Endothelial cell of umbilical vein (primary cell): Measurements from ENCODE around the gene KCNJ15. TPM values are rescaled to one million over a fixed set of nuclear protein-coding genes. Genes with fewer than 3 reads are reported as not detected.

Experiments used
- BruUV-seq: library from RNA; stranded (reverse); fragments of 400-500 nt; replicated peaks from 2 replicates; lab custom pipeline; 2021; lab: Mats Ljungman, UMichigan
- CTCF ChIA-PET: fragments of 300-600, 350-600 bp; sonication (Branson Sonifier 250); formaldehyde crosslinking; loops from one replicate; lab custom pipeline; 2021; ENCODE audit warnings: antibody characterized with exemption, inconsistent platforms; lab: Charles Lee
- POLR2A ChIA-PET: fragments of 300-600, 350-600 bp; sonication (Branson Sonifier 250); formaldehyde crosslinking; loops from one replicate; lab custom pipeline; 2021; ENCODE audit warnings: antibody characterized with exemption, inconsistent platforms; lab: Charles Lee
- DNase-seq: peaks from one replicate; pipeline ENCODE4 v3.0.0-alpha.2; 2011; ENCODE audit warnings: low read depth, low spot score
- FAIRE-seq: peaks from 2 replicates; lab custom pipeline; 2011; peaks lifted over from hg19 to GRCh38; lab: Jason Lieb, UNC
- H2AFZ ChIP-seq: 2 replicates; pipeline ENCODE4 v1.6.0; 2012; ENCODE audit warnings: low read depth, low read length, control low read depth, inconsistent platforms
- H3K27ac ChIP-seq: 2 replicates; pipeline ENCODE4 v1.5.1; 2011; ENCODE audit warnings: low read depth, mild to moderate bottlenecking, control low read depth, low read length, moderate library complexity; ENCODE audit not compliant: insufficient read depth
- H3K27me3 ChIP-seq, 2 experiments: 2 replicates each; pipeline versions ENCODE4 v1.6.0 to v1.6.1; 2011; ENCODE audit warnings: low read length in 2 of 2, mixed read lengths in 1 of 2; ENCODE audit not compliant: control insufficient read depth in 2 of 2, insufficient read depth in 2 of 2
- H3K36me3 ChIP-seq, 2 experiments: 2 replicates in 1 of 2; 3 replicates in 1 of 2; pipeline ENCODE4 v1.5.1; 2011; ENCODE audit warnings: low read length in 2 of 2, mild to moderate bottlenecking in 1 of 2, moderate library complexity in 1 of 2; ENCODE audit not compliant: control insufficient read depth in 2 of 2, insufficient read depth in 2 of 2; ENCODE audit errors: extremely low read depth in 1 of 2
- H3K4me1 ChIP-seq: 3 replicates; pipeline ENCODE4 v1.5.1; 2011; ENCODE audit warnings: mild to moderate bottlenecking, low read length; ENCODE audit not compliant: control insufficient read depth, insufficient read depth; ENCODE audit errors: extremely low read depth
- H3K4me2 ChIP-seq: 2 replicates; pipeline ENCODE4 v1.6.1; 2011; ENCODE audit warnings: low read length, control low read depth, mixed read lengths; ENCODE audit not compliant: insufficient read depth
- H3K4me3 ChIP-seq, 3 experiments: fragments of 200-600 bp in 1 of 3; sonication (generic), shearing (Covaris generic) in 1 of 3; replicated peaks in 1 of 3; 2 replicates each; pipeline ENCODE4 v1.5.1; 2011 to 2016; ENCODE audit warnings: control low read depth in 3 of 3, low read length in 3 of 3, mild to moderate bottlenecking in 2 of 3, inconsistent platforms in 1 of 3, low read depth in 1 of 3, moderate library complexity in 1 of 3; ENCODE audit not compliant: insufficient read depth in 1 of 3
- H3K79me2 ChIP-seq: 2 replicates; pipeline ENCODE4 v1.6.0; 2012; ENCODE audit warnings: low read length, inconsistent platforms; ENCODE audit not compliant: control insufficient read depth, insufficient read depth
- H3K9ac ChIP-seq: replicated peaks from 2 replicates; pipeline ENCODE3; 2011; ENCODE audit warnings: low read length, control low read depth; ENCODE audit not compliant: insufficient read depth; ENCODE audit errors: extremely low read depth
- H3K9me1 ChIP-seq: replicated peaks from 3 replicates; pipeline ENCODE4 v1.6.0; 2011; ENCODE audit warnings: mild to moderate bottlenecking, low read length; ENCODE audit not compliant: control insufficient read depth, insufficient read depth; ENCODE audit errors: extremely low read depth
- H3K9me3 ChIP-seq: replicated peaks from 2 replicates; pipeline ENCODE4 v1.5.1; 2012; ENCODE audit warnings: low read length, inconsistent platforms; ENCODE audit not compliant: control insufficient read depth, insufficient read depth
- H4K20me1 ChIP-seq: replicated peaks from 2 replicates; pipeline ENCODE3; 2011; ENCODE audit warnings: mild to moderate bottlenecking, low read length; ENCODE audit not compliant: control insufficient read depth, insufficient read depth; ENCODE audit errors: extremely low read depth
- FOS ChIP-seq: IDR thresholded peaks from 2 replicates; pipeline ENCODE4 v1.6.1; 2011; ENCODE audit warnings: mild to moderate bottlenecking, low read length, moderate library complexity, borderline replicate concordance; ENCODE audit not compliant: insufficient read depth
- GATA2 ChIP-seq: IDR thresholded peaks from 2 replicates; pipeline ENCODE4 v1.7.0; 2011; ENCODE audit warnings: low read depth, mild to moderate bottlenecking, moderate library complexity, mixed read lengths, low read length; ENCODE audit not compliant: insufficient read length, insufficient read depth
- JUN ChIP-seq: IDR thresholded peaks from 2 replicates; pipeline ENCODE4 v1.6.1; 2011; ENCODE audit warnings: borderline replicate concordance, low read depth; ENCODE audit not compliant: insufficient read length, insufficient read depth
- dilution Hi-C: fragments of 300-500 bp; cut with MboI; formaldehyde crosslinking; loops from one replicate; pipeline ENCODE4 v1.15.0; 2019; ENCODE audit warnings: low sequenced_read_pairs; ENCODE audit not compliant: extremely low pct_ligation_motif_present
- intact Hi-C: fragments of 100-400 bp; cut with micrococcal nuclease; formaldehyde crosslinking; loops from one replicate; pipeline ENCODE4 v1.10.0; 2022
- polyA plus RNA-seq, 4 experiments: library from polyadenylated mRNA; depleted of rRNA in 3 of 4; stranded (reverse) in 3 of 4; unstranded in 1 of 4; fragments of >200 nt; gene quantifications; 2 replicates each; pipeline versions ENCODE4 v1.2.1 to v1.2.3, GENCODE V29; 2011 to 2012; ENCODE audit warnings: missing spikeins in 1 of 4
- total RNA-seq: library from RNA; stranded (reverse); gene quantifications from 2 replicates; pipeline ENCODE4 v1.2.3, GENCODE V29; 2021
- TF ChIP-seq, protein P1 (sequence below), 2 donors: IDR thresholded peaks; 1 replicate in 1 of 2; 2 replicates in 1 of 2; pipeline ENCODE4 v1.5.1; 2011; ENCODE audit warnings: low read length in 2 of 2, mild to moderate bottlenecking in 2 of 2, moderate library complexity in 2 of 2, control low read depth in 1 of 2, inconsistent platforms in 1 of 2, low read depth in 1 of 2; ENCODE audit not compliant: insufficient read depth in 1 of 2; ENCODE audit errors: extremely low read depth in 1 of 2
- TF ChIP-seq, protein P2 (sequence below): IDR thresholded peaks from 2 replicates; pipeline ENCODE4 v1.6.1; 2011; ENCODE audit not compliant: insufficient read depth, insufficient read length

KCNJ15 gene
- total and polyA plus RNA-seq, 2 donors (not counting 3 experiments of a cell fraction or from before 2014, with no cell fraction given), result 1.4 to 1.5 TPM

DNA sequence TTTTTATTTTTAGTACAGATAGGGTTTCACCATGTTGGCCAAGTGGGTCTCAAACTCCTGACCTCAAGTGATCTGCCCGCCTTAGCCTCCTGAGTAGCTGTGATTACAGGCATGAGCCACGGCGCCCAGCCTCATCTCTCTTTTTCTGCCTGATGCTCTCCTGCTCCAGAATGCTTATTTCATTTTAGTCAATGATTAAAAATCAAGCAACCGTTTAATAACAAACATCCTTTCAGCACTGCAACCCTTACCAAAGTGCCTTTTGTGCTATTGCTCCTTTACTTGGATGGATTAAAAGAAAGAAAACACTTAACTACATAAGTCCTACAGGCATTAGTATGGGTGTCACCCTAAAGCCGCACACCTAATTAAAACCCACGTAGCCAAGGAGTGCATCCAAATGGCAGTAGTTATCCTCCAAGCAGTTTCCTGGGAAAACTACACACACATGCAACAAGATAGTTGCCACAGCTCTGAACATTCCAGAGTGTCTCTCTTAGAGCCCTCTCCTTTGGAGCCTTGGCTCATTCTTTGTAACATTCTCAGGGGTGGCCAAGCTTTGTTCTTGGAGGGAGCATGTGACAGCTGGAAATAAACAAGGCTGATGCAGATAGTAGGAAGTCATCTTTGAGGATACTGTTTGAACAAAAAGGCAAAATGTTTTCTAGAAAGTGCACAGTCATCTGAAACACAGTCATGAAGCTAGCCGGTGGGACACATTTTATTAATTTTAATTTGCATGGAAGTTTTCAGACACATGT is 51.2 kb downstream of the KCNJ15 start:
- no TSS peak for BruUV-seq

More for the DNA sequence above, 51.2 kb downstream of the KCNJ15 start:
- H3K79me2 ChIP-seq, result no peaks in the 10 kb centered on the region
- H3K4me3 ChIP-seq, result no peak overlapping the region
- no peak overlapping the region for H3K27ac ChIP-seq
- POLR2A ChIA-PET, result interaction anchor here (0.6 kb wide), 1 partner anchor 182 kb away, joined by 3 read pairs; no protein-coding TSS in a partner anchor
- DNase-seq, result no peak
- H3K9me3 ChIP-seq, result no peaks in the 10 kb centered on the region
- no peak for TF ChIP-seq GATA2
- TF ChIP-seq JUN, result no peak
- TF ChIP-seq, protein P1, sequence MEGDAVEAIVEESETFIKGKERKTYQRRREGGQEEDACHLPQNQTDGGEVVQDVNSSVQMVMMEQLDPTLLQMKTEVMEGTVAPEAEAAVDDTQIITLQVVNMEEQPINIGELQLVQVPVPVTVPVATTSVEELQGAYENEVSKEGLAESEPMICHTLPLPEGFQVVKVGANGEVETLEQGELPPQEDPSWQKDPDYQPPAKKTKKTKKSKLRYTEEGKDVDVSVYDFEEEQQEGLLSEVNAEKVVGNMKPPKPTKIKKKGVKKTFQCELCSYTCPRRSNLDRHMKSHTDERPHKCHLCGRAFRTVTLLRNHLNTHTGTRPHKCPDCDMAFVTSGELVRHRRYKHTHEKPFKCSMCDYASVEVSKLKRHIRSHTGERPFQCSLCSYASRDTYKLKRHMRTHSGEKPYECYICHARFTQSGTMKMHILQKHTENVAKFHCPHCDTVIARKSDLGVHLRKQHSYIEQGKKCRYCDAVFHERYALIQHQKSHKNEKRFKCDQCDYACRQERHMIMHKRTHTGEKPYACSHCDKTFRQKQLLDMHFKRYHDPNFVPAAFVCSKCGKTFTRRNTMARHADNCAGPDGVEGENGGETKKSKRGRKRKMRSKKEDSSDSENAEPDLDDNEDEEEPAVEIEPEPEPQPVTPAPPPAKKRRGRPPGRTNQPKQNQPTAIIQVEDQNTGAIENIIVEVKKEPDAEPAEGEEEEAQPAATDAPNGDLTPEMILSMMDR (IDR thresholded peaks at IDR 0.05; ENCODE audit: extremely low read depth in 1 of 2, insufficient read depth in 1 of 2, low read depth in 1 of 2, low read length in 2 of 2), result no peak
- no peak for TF ChIP-seq FOS
- TF ChIP-seq, protein P2, sequence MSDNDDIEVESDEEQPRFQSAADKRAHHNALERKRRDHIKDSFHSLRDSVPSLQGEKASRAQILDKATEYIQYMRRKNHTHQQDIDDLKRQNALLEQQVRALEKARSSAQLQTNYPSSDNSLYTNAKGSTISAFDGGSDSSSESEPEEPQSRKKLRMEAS, result no peak
- intact Hi-C loops (loop anchor here (2.0 to 10.0 kb wide), 3 partner anchors 19 to 167 kb away; no protein-coding TSS in a partner anchor), dilution Hi-C loops (no loop called here)
- no peaks in the 10 kb centered on the region for H3K27me3 ChIP-seq
- peaks cover 25% of the 10 kb centered on the region for H3K4me1 ChIP-seq
- H4K20me1 ChIP-seq, result no peaks in the 10 kb centered on the region
- no peaks in the 10 kb centered on the region for H3K36me3 ChIP-seq
- no peak overlapping the region for H3K4me2 ChIP-seq
- no peak overlapping the region for H3K9ac ChIP-seq
- FAIRE-seq, result no peak
- CTCF ChIA-PET, result interaction anchor here (0.9 to 3.8 kb wide), 4 partner anchors 11 to 89 kb away, joined by 3 to 20 read pairs (median 4); no protein-coding TSS in a partner anchor
- no peak overlapping the region for H2AFZ ChIP-seq
- H3K9me1 ChIP-seq, result no peaks in the 10 kb centered on the region
